Omental fat pad (tissue), 4 donors: ENCODE measurements around the gene PHACTR3. TPM values are rescaled to one million over a fixed set of nuclear protein-coding genes. Genes with fewer than 3 reads are reported as not detected.

ENCODE experiments used
- ATAC-seq: fragments of 150-250 bp; one replicate; pipeline ENCODE4 v1.9.1; 2016; ENCODE audit warnings: mild to moderate bottlenecking, moderate library complexity; ENCODE audit not compliant: low FRiP score
- DNase-seq: peaks from one replicate; pipeline ENCODE4 v3.0.0-alpha.2; 2019; ENCODE audit warnings: low spot score
- total RNA-seq, 4 donors: library from RNA; depleted of rRNA; stranded (reverse); fragments of >200 nt; gene quantifications; one replicate each; pipeline ENCODE4 v1.1.0, GENCODE V29; 2016
- TF ChIP-seq, protein P1 (sequence below), 3 donors: fragments of 450-650 bp; IDR thresholded peaks; one replicate each; pipeline ENCODE4 v1.5.1; 2016 to 2017; ENCODE audit warnings: antibody characterized with exemption in 3 of 3, mild to moderate bottlenecking in 3 of 3, moderate library complexity in 2 of 3

PHACTR3 gene
- total RNA-seq, 4 donors from 2014 or later: 0.19 to 10.6 (median 1.4) TPM; not detected in 1

- DNase-seq (no peak), ATAC-seq (no peak)
- TF ChIP-seq, protein P1, sequence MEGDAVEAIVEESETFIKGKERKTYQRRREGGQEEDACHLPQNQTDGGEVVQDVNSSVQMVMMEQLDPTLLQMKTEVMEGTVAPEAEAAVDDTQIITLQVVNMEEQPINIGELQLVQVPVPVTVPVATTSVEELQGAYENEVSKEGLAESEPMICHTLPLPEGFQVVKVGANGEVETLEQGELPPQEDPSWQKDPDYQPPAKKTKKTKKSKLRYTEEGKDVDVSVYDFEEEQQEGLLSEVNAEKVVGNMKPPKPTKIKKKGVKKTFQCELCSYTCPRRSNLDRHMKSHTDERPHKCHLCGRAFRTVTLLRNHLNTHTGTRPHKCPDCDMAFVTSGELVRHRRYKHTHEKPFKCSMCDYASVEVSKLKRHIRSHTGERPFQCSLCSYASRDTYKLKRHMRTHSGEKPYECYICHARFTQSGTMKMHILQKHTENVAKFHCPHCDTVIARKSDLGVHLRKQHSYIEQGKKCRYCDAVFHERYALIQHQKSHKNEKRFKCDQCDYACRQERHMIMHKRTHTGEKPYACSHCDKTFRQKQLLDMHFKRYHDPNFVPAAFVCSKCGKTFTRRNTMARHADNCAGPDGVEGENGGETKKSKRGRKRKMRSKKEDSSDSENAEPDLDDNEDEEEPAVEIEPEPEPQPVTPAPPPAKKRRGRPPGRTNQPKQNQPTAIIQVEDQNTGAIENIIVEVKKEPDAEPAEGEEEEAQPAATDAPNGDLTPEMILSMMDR (IDR thresholded peaks at IDR 0.05): no peak
These were observed 132.0 kb downstream of the PHACTR3 start for GRCh38 chr20:59736366-59736765.

DNA sequence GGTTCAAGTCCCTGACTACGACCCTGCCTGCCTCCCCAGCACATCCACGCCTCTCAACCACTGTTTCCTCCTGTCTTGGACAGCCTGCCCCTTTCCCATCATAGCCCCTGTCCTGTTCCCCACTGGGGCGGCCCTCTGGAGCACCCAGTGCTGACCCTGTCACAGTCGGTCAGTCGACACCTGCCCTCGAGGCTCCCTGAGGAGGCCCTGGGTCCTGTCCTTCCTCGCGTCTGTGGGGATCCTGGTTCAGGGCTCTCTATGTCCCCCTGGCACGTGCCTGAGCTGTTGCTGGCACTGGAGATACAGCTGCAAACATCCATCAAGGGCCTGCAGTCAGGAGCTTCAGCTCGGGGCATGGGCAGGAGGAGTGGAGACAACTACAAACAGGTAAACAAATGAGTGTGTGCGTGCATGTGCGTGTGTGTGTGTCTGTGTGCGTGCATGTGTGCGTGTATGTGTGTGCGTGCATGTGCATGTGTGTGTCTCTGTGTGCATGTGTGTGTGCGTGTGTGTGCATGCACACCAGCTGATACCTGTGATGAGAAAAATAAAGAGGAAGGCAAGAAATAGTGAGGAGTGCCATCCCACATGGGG lies 132.8 kb downstream of the PHACTR3 start:
- ATAC-seq (no peak), DNase-seq (no peak)
- TF ChIP-seq, protein P1 (IDR thresholded peaks at IDR 0.05): no peak

DNA sequence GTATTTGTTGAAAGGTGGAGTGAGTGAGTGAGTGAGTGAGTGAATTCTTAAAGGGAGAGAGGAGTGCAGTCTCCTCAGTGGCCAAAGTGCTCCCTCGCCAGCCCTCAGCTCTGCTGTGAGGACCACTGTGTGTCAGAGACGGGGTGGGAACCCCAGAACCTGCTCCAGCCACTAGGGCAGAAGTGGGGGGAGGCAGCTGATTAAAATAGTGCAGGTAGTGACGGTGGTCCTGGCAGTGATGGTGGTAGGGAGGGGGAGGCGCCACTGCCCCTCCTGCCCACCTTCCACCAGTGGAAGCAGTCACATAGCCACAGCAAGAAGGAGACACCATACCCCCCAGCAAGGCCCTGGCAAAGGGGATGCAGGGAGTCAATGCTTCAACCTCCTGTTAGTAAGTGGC lies 133.5 kb downstream of the PHACTR3 start:
- DNase-seq: no peak
- TF ChIP-seq, protein P1 (IDR thresholded peaks at IDR 0.05): no peak
- no peak for ATAC-seq

GRCh38 chr20:59738851-59739250 lies 134.5 kb downstream of the PHACTR3 start:
- TF ChIP-seq, protein P1 (IDR thresholded peaks at IDR 0.05): no peak
- ATAC-seq (no peak), DNase-seq (no peak)

DNA sequence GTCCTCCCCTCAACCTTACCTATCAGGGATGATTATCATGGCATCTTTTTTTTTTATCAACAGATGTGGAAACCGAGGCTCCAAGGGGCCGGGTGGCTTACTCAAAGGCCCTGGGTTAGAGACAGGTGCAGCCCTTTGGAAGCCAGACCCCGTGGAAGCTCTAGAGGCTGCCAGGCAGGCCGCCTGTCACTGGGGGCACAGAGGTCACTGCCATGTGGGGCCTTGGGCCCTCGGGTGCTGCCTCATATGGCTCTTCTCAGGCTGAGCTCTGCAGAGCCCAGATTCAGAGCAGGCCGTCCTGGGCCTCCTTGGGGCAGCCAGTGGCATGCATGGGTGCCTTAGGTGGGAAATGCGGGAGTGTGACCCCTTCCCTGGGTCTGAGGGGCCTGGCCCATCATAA lies 136.3 kb downstream of the PHACTR3 start:
- TF ChIP-seq, protein P1 (IDR thresholded peaks at IDR 0.05): no peak
- ATAC-seq: no peak

DNA sequence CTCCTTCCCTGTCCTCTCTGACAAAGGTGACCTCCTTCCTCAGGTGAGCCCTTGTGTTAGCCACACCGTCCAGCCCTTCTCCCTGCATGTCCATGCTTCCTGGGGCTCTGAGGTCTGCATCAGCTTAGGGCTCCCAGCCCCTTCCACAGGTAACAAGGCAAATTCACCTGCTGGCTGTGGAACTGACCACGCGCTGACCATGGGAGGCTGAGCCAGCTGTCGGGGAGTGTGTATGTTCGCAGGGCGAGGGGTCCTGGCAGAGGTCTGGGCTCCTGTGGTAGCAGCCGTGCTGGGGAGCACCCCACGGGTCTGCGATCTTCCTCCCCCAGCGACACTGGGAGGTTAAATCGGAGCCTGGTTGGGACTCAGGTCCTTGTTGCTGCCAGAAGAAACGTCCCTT lies 136.7 kb downstream of the PHACTR3 start:
- TF ChIP-seq, protein P1 (IDR thresholded peaks at IDR 0.05): no peak
- DNase-seq: no peak
- no peak for ATAC-seq

More for the DNA sequence above, 136.3 kb downstream of the PHACTR3 start:
- no peak for DNase-seq

DNA sequence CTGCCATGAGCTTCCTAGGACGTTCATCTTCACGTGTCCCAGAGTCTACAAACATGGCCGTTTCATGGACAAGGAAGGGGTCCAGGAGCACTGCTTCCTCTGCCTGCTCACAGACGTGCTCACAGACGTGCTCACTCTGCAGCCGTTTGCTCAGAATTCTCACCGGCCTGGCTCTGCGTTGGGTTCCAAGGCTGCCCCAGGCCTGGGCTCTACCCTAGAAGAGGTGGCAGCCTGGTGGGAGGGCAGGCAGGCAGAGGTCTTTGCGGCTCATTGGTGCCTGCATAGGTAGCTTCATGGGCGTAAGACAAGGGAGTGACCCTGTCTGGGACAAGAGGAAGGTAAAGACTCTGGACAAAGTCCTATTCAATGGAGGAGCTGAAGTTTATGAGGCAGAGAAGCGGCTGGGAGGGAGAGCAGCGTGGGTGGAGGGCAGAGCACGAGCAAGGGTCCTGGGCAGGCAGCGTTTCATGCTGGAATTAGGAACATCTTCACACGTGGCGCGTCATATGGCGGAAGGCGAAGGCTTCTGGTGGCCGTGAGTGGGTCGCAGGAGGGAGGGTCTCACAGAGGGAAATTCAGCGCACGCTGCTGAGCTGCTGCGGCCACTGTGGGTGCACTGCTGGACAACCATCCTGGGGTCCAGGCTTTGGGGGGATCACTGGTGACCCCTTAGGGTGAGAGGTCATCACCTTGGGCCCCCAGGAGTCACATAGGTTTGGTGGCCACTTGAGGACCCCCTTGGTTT lies 138.2 kb downstream of the PHACTR3 start:
- ATAC-seq (no peak), DNase-seq (no peak)
- TF ChIP-seq, protein P1 (IDR thresholded peaks at IDR 0.05): no peak
